Activated naive CD4-positive, alpha-beta T cell (primary cell): Measurements from ENCODE around the gene CACHD1.
"Not testable (repeated sequence)": the region's sequence is repeated elsewhere in the genome, so short reads cannot be mapped to it uniquely, and the experiment has no call there.

ENCODE experiments used
- DNase-seq, 4 experiments: peaks; one replicate each; lab custom pipeline; 2025; lab: John Stamatoyannopoulos, UW

CACHD1 gene

GRCh38 chr1:64701886-64702285 is 232.0 kb downstream of the CACHD1 start:
- DNase-seq: no peak

GRCh38 chr1:64702670-64703069 is 232.7 kb downstream of the CACHD1 start:
- DNase-seq: not testable (repeated sequence)

GRCh38 chr1:64703600-64703999 is 233.7 kb downstream of the CACHD1 start:
- no peak for DNase-seq

DNA sequence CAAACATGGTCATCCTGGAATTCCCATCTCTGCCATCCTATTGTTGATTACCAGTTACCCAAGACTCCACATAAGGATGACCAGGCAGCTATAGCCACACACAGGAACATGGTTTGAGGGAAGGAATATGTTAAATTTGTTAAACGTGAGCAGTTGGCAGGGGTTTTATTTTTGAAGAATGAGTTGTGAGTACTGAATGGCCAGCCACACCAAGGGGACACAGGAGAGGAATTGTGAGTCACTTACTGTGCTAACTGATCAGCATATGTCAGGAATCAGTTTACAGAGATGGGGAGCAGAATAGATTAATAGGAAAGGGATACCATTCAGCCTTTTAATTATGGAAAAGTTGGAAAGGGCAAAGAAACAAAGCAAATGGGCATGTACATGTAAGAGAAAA is 235.7 kb downstream of the CACHD1 start:
- DNase-seq: no peak

GRCh38 chr1:64711266-64711665 is 241.3 kb downstream of the CACHD1 start:
- no peak for DNase-seq

- DNase-seq: no peak
These were observed 242.1 kb downstream of the CACHD1 start for GRCh38 chr1:64712049-64712448.

GRCh38 chr1:64715186-64715585 is 245.3 kb downstream of the CACHD1 start:
- DNase-seq: no peak

DNA sequence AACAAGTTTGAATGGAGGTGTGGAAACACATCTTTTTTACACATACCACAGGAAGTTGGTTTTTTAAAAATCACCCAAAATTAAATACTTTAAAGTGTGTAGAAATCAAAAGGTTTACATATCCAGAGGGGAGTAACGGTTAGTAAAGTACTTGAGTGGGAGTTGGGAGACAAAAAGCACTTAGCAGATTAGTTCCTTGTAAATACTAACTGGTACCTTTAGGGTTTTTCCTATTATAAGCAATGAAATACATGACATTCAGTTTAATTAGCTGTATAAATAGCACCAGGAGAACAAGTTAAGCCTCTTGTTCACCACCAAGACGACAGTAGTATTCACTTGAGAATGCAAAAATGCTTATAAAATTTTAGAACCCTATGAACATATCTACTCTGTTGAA is 251.2 kb downstream of the CACHD1 start:
- DNase-seq: no peak

- DNase-seq: no peak
These were observed 251.7 kb downstream of the CACHD1 start for GRCh38 chr1:64721576-64722145.

GRCh38 chr1:64727861-64728260 is 257.9 kb downstream of the CACHD1 start:
- DNase-seq: no peak

DNA sequence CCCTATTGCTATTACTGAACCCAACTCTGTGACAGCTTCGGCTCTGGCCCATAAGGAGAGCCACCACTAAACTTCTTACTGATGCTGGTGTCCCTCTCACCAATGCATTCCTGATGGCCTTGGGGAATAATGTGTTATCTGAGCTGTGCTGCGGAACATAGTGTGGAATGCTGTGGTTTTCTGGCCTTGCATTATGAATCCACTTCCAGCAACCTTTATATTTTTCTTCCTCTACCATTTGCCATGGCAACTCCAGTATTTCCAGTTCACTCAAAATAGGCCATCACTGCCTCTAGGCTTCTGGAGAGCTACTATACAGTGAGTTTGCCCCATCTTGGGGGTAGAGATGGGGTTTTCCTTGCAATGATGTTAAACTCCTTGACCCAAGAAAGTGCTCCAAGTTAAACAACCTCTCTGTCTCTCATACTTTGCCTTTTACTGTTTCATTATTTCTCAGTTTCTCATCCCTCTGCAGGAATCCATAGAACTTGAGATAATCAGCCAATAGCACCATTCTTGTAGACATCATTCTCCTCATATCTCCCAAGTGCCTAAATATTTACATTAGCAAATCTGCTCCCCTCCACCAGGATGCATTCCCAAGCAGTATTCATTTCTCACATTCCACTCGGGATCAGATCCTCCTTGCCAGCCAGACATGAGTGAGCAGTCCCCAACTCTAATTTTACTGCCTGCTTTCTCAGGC is 263.8 kb downstream of the CACHD1 start:
- no peak for DNase-seq

GRCh38 chr1:64734287-64734652 is 264.3 kb downstream of the CACHD1 start:
- DNase-seq: no peak

DNA sequence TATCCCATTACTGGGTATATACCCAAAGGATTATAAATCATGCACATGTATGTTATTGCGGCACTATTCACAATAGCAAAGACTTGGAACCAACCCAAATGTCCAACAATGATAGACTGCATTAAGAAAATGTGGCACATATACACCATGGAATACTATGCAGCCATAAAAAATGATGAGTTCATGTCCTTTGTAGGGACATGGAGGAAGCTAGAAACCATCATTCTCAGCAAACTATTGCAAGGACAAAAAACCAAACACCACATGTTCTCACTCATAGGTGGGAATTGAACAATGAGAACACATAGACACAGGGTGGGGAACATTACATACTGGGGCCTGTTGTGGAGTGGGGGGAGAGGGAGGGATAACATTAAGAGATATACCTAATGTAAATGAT is 270.8 kb downstream of the CACHD1 start:
- not testable (repeated sequence) for DNase-seq
